Measurements from ENCODE around the gene RBFOX2.

Gene RBFOX2

GRCh38 chr22:35766654-35767580, 261.7 kb downstream of the RBFOX2 start:
- DNase-seq (ENCODE audit: low read depth, low spot score): no peak
- Histone ChIP-seq H3K9ac (ENCODE audit: insufficient read length) (no peak overlapping the region), H3K4me3 (no peak overlapping the region), H3K9me3 (ENCODE audit: low read depth, low read length) (no peaks in the 10 kb centered on the region), H3K36me3 (ENCODE audit: insufficient read depth, low read length) (peaks cover 9% of the 10 kb centered on the region; the same call in 1 of the 2 replicates), H3K27ac (no peak overlapping the region)
- TF ChIP-seq FOXP2 (optimal IDR thresholded peaks at IDR 0.05; ENCODE audit: control extremely low read depth, extremely low read length, insufficient read depth): no peak
- TF ChIP-seq POLR2AphosphoS5 (IDR thresholded peaks at IDR 0.05; ENCODE audit: borderline replicate concordance, low read depth, low read length): no peak
- no peak for TF ChIP-seq EZH2 (IDR thresholded peaks at IDR 0.05)

DNA sequence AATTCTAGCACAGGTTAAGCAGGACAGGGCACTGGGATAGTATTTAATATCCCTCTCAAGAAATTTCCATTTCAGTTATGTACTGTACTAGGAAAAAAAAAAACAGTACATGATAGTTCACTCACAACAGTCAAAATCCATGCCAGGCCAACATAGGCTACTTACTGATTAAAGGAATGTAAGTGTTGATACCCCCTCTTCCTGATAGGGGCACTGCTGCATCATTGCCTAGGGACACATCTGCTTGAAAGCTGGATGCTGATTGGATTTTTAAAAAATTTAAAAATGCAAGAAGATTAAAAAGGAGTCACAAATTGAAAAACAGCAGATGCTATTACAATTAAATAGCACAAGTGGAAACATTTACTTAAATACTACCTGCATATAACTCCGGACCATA, 267.6 kb downstream of the RBFOX2 start:
- Histone ChIP-seq H3K27ac (no peak overlapping the region), H3K4me3 (no peak overlapping the region), H3K9me3 (ENCODE audit: low read depth, low read length) (no peaks in the 10 kb centered on the region), H3K9ac (ENCODE audit: insufficient read length) (no peak overlapping the region), H3K36me3 (ENCODE audit: insufficient read depth, low read length) (peaks cover 56% of the 10 kb centered on the region)
- DNase-seq (ENCODE audit: low read depth, low spot score): no peak
- TF ChIP-seq FOXP2 (optimal IDR thresholded peaks at IDR 0.05; ENCODE audit: control extremely low read depth, extremely low read length, insufficient read depth): no peak
- no peak for TF ChIP-seq EZH2 (IDR thresholded peaks at IDR 0.05)
- TF ChIP-seq POLR2AphosphoS5 (IDR thresholded peaks at IDR 0.05; ENCODE audit: borderline replicate concordance, low read depth, low read length): no peak

DNA sequence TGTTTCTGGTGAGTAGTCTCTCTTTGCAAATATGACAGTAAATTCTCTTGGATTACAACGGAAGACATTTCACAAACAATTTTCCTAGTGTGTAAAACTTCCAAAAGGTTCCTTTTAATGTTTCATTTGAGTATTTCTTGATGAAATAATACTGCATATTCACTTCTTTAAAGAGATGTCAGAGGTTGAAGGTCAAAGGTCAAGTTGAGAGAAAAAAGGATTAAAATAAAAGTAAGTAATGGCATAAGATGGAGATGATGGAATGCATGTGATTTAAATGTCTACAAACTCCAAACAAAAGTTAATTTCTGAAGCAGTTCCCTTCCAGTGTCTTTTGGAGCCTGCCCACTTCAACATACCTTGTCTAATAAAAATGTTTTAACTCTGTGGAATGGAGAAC, 270.2 kb downstream of the RBFOX2 start:
- no peak for DNase-seq (ENCODE audit: low read depth, low spot score)
- Histone ChIP-seq H3K9me3 (ENCODE audit: low read depth, low read length) (no peaks in the 10 kb centered on the region), H3K36me3 (ENCODE audit: insufficient read depth, low read length) (peaks cover 72% of the 10 kb centered on the region), H3K27ac (no peak overlapping the region), H3K4me3 (no peak overlapping the region), H3K9ac (ENCODE audit: insufficient read length) (no peak overlapping the region)
- TF ChIP-seq EZH2 (IDR thresholded peaks at IDR 0.05) (no peak), FOXP2 (optimal IDR thresholded peaks at IDR 0.05; ENCODE audit: control extremely low read depth, extremely low read length, insufficient read depth) (no peak), POLR2AphosphoS5 (IDR thresholded peaks at IDR 0.05; ENCODE audit: borderline replicate concordance, low read depth, low read length) (no peak)

DNA sequence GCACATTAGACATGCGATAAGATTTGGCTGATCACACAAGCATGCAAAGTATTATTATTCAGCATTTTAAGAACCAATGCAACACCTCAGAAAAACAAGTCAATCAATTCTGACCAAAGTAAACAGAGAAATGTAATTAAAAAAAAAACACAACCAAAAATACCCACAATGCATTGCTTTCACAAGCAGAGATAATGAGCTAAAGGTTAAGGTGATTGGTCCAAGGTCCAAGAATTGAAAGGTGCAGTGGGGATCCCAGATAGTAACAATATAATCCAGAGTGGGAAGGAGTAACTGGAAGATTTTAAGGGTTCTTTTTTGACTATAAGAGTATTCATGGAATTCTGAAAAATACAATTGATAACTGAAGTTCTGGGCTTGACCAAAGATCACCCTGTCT, 271.9 kb downstream of the RBFOX2 start:
- TF ChIP-seq POLR2AphosphoS5 (IDR thresholded peaks at IDR 0.05; ENCODE audit: borderline replicate concordance, low read depth, low read length) (no peak), FOXP2 (optimal IDR thresholded peaks at IDR 0.05; ENCODE audit: control extremely low read depth, extremely low read length, insufficient read depth) (no peak)
- Histone ChIP-seq H3K27ac (no peak overlapping the region), H3K9ac (ENCODE audit: insufficient read length) (no peak overlapping the region)

DNA sequence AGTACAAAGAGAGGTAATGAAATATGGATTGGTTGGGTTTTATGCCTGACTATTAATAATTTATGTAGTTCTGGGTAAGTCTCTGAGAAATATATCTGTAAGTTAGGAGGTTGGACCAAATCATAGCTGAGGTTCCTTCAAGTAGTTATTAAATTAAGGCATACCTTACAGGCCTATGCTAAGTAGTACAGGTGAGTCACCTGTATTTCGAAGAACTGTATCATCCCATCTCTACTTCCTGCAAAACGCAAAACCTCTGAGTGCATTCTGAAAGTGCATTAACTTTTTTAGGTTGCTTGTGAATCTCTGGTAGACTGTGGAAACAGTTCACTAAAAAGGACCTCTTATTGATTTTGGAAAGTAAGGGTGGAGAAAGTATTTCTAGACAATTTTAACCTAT, 273.9 kb downstream of the RBFOX2 start:
- Histone ChIP-seq H3K27ac (no peak overlapping the region), H3K4me3 (no peak overlapping the region), H3K36me3 (ENCODE audit: insufficient read depth, low read length) (peaks cover 56% of the 10 kb centered on the region), H3K9me3 (ENCODE audit: low read depth, low read length) (no peaks in the 10 kb centered on the region), H3K9ac (ENCODE audit: insufficient read length) (no peak overlapping the region)
- no peak for DNase-seq (ENCODE audit: low read depth, low spot score)
- TF ChIP-seq POLR2AphosphoS5 (IDR thresholded peaks at IDR 0.05; ENCODE audit: borderline replicate concordance, low read depth, low read length) (no peak), FOXP2 (optimal IDR thresholded peaks at IDR 0.05; ENCODE audit: control extremely low read depth, extremely low read length, insufficient read depth) (no peak), EZH2 (IDR thresholded peaks at IDR 0.05) (no peak)

More for the DNA sequence above, 271.9 kb downstream of the RBFOX2 start:
- Histone ChIP-seq H3K9me3 (ENCODE audit: low read depth, low read length) (no peaks in the 10 kb centered on the region), H3K4me3 (no peak overlapping the region), H3K36me3 (ENCODE audit: insufficient read depth, low read length) (peaks cover 74% of the 10 kb centered on the region)
- DNase-seq (ENCODE audit: low read depth, low spot score): no peak

DNA sequence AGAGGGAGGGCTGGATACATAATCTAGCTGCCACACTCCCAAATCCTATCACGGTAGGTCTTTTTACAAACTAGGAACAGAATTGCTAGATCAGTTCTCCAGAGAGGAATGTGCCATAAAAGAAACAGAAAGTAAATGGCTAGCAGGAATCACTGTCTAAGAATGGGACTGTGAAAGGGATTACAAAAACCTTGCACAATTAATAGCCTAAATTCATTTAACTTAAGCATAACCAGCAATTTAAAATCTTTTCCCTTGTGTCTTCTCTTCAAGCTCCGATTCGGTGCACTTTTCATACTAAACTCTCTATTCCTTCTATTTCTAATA, 275.8 kb downstream of the RBFOX2 start:
- Histone ChIP-seq H3K36me3 (ENCODE audit: insufficient read depth, low read length) (peaks cover 37% of the 10 kb centered on the region), H3K9ac (ENCODE audit: insufficient read length) (peak overlapping the region; percentile 24), H3K27ac (peak overlapping the region; percentile 80), H3K9me3 (ENCODE audit: low read depth, low read length) (no peaks in the 10 kb centered on the region), H3K4me3 (no peak overlapping the region)
- TF ChIP-seq POLR2AphosphoS5 (IDR thresholded peaks at IDR 0.05; ENCODE audit: borderline replicate concordance, low read depth, low read length): no peak
- no peak for TF ChIP-seq FOXP2 (optimal IDR thresholded peaks at IDR 0.05; ENCODE audit: control extremely low read depth, extremely low read length, insufficient read depth)
- no peak for TF ChIP-seq EZH2 (IDR thresholded peaks at IDR 0.05)
- no peak for DNase-seq (ENCODE audit: low read depth, low spot score)

DNA sequence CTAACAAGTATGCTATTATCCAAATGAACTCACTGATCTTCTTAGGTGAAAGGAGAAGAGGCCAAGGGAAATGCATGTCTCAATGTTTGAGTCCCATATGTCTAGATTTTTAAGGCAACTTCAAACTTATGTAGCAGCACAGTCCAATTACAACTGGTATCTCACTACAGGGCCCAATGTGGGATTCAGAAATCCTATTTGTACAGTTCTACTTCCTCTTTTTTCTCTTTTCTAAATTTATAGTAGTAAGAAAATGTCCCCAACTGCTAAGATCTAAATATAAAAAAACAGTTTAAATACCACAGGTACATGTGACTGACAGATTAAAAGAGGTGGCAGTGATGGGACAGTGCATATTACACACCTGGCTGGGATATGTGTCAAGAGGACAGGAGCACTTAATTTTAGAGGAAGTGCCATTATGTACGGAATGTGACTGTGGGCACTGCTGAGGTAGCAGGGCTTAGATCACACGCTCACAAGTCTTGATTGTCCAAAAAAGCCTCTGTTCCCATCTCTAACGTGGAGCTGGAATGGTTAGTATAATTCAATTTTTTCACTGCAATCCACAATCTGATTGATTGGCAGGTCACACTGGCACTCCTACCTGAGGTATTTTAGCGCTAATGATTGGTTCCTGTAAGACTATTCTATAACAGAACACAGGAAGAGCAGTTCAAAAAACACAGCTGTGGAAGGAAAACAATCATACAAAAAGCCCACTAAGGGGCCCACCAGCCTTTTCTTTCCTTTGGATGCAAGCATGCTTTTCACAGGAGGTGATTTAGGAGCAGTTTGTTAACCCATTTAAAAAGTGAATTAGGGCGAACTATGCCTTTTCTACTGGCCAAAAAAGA, 276.4 kb downstream of the RBFOX2 start:
- Histone ChIP-seq H3K9ac (ENCODE audit: insufficient read length) (peak overlapping the region; percentile 24), H3K36me3 (ENCODE audit: insufficient read depth, low read length) (peaks cover 33% of the 10 kb centered on the region), H3K27ac (peak overlapping the region; percentile 80), H3K9me3 (ENCODE audit: low read depth, low read length) (no peaks in the 10 kb centered on the region), H3K4me3 (no peak overlapping the region)
- no peak for DNase-seq (ENCODE audit: low read depth, low spot score)
- no peak for TF ChIP-seq EZH2 (IDR thresholded peaks at IDR 0.05)
- TF ChIP-seq POLR2AphosphoS5 (IDR thresholded peaks at IDR 0.05; ENCODE audit: borderline replicate concordance, low read depth, low read length): no peak
- TF ChIP-seq FOXP2 (optimal IDR thresholded peaks at IDR 0.05; ENCODE audit: control extremely low read depth, extremely low read length, insufficient read depth): no peak

- peak; percentile 99 for TF ChIP-seq FOXP2 (optimal IDR thresholded peaks at IDR 0.05; ENCODE audit: control extremely low read depth, extremely low read length, insufficient read depth)
- TF ChIP-seq POLR2AphosphoS5 (IDR thresholded peaks at IDR 0.05; ENCODE audit: borderline replicate concordance, low read depth, low read length): peak; percentile 62
- no peak for TF ChIP-seq EZH2 (IDR thresholded peaks at IDR 0.05)
- peaks cover 25% of the 10 kb centered on the region for H3K36me3 ChIP-seq (ENCODE audit: insufficient read depth, low read length)
- peak overlapping the region; percentile 99 for H3K27ac ChIP-seq
- peak; percentile 97 for DNase-seq (ENCODE audit: low read depth, low spot score)
- peak overlapping the region; percentile 60 for H3K9ac ChIP-seq (ENCODE audit: insufficient read length)
- H3K9me3 ChIP-seq (ENCODE audit: low read depth, low read length): no peaks in the 10 kb centered on the region
- H3K4me3 ChIP-seq: peak overlapping the region; percentile 68
Measured at GRCh38 chr22:35749808-35750207, 278.8 kb downstream of the RBFOX2 start.

Data from SK-N-MC (cell line).